Measurements from ENCODE around the gene BEST2.

BEST2 gene

GRCh38 chr19:12790628-12791344, 39.2 kb downstream of the BEST2 start:
- no peak for DNase-seq
- TF ChIP-seq, protein P1, sequence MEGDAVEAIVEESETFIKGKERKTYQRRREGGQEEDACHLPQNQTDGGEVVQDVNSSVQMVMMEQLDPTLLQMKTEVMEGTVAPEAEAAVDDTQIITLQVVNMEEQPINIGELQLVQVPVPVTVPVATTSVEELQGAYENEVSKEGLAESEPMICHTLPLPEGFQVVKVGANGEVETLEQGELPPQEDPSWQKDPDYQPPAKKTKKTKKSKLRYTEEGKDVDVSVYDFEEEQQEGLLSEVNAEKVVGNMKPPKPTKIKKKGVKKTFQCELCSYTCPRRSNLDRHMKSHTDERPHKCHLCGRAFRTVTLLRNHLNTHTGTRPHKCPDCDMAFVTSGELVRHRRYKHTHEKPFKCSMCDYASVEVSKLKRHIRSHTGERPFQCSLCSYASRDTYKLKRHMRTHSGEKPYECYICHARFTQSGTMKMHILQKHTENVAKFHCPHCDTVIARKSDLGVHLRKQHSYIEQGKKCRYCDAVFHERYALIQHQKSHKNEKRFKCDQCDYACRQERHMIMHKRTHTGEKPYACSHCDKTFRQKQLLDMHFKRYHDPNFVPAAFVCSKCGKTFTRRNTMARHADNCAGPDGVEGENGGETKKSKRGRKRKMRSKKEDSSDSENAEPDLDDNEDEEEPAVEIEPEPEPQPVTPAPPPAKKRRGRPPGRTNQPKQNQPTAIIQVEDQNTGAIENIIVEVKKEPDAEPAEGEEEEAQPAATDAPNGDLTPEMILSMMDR (IDR thresholded peaks at IDR 0.05) = no peak
- Histone ChIP-seq H3K4me1 (peaks cover 0 to 58% (median 48%) of the 10 kb centered on the region in 4 donors), H3K4me3 (peak overlapping the region; percentile 86 to 96), H3K36me3 (peaks cover 0 to 13% (median 9%) of the 10 kb centered on the region in 3 donors), H3K27me3 (no peaks in the 10 kb centered on the region), H3K27ac (peak overlapping the region; percentile 98 to 99), H3K9me3 (no peaks in the 10 kb centered on the region)
- intact Hi-C loops (cut with DNase I; ENCODE audit: low total_unique reads) = loop anchor here (10.0 kb wide), 1 partner anchor 1054 kb away; no protein-coding TSS in a partner anchor

GRCh38 chr19:12791345-12792050, 39.9 kb downstream of the BEST2 start, which contains the start of gene JUNB:
Gene JUNB (plus strand): TSS chr19:12791486. CDS start chr19:12791772, 286 bp downstream.
- no peaks in the 10 kb centered on the region for H3K27me3 ChIP-seq
- peak within 1 kb of the TSS; percentile 86 to 96 for H3K4me3 ChIP-seq
- H3K4me1 ChIP-seq = peaks cover 0 to 58% (median 48%) of the 10 kb centered on the region in 4 donors
- peaks cover 0 to 13% (median 9%) of the 10 kb centered on the region in 3 donors for H3K36me3 ChIP-seq
- no peaks in the 10 kb centered on the region for H3K9me3 ChIP-seq
- DNase-seq = peak; percentile 95 to 99
- intact Hi-C loops (cut with DNase I; ENCODE audit: low total_unique reads) = loop anchor here (2.0 to 10.0 kb wide), 2 partner anchors 13 to 1053 kb away; no protein-coding TSS in a partner anchor
- TF ChIP-seq, protein P1 (IDR thresholded peaks at IDR 0.05) = peak in 1 of 2 experiments; percentile 26
- peak within 1 kb of the TSS; percentile 98 to 99 for H3K27ac ChIP-seq

- Histone ChIP-seq H3K4me3 (peak overlapping the region; percentile 86 to 96), H3K9me3 (no peaks in the 10 kb centered on the region), H3K4me1 (peaks cover 0 to 50% (median 41%) of the 10 kb centered on the region in 4 donors), H3K36me3 (peaks cover 0 to 13% (median 9%) of the 10 kb centered on the region in 3 donors), H3K27ac (peak overlapping the region; percentile 98 to 99), H3K27me3 (no peaks in the 10 kb centered on the region)
- intact Hi-C loops (cut with DNase I; ENCODE audit: low total_unique reads) = loop anchor here (2.0 to 10.0 kb wide), 2 partner anchors 13 to 1053 kb away; no protein-coding TSS in a partner anchor
- TF ChIP-seq, protein P1 (IDR thresholded peaks at IDR 0.05) = no peak
- DNase-seq = peak in 1 of 2 donors; percentile 82
These were observed 40.7 kb downstream of the BEST2 start for GRCh38 chr19:12792051-12792852.

DNA sequence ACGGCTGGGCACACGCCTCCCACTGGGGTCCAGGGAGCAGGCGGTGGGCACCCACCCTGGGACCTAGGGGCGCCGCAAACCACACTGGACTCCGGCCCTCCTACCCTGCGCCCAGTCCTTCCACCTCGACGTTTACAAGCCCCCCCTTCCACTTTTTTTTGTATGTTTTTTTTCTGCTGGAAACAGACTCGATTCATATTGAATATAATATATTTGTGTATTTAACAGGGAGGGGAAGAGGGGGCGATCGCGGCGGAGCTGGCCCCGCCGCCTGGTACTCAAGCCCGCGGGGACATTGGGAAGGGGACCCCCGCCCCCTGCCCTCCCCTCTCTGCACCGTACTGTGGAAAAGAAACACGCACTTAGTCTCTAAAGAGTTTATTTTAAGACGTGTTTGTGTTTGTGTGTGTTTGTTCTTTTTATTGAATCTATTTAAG, 41.3 kb downstream of the BEST2 start:
- intact Hi-C loops (cut with DNase I; ENCODE audit: low total_unique reads) = loop anchor here (2.0 to 10.0 kb wide), 2 partner anchors 14 to 1052 kb away; no protein-coding TSS in a partner anchor
- Histone ChIP-seq H3K27me3 (no peaks in the 10 kb centered on the region), H3K36me3 (peaks cover 0 to 13% (median 9%) of the 10 kb centered on the region in 3 donors), H3K4me1 (peaks cover 0 to 44% (median 35%) of the 10 kb centered on the region in 4 donors), H3K27ac (peak overlapping the region; percentile 98 to 99), H3K9me3 (no peaks in the 10 kb centered on the region), H3K4me3 (peak overlapping the region; percentile 86 to 96)
- no peak for DNase-seq
- TF ChIP-seq, protein P1 (IDR thresholded peaks at IDR 0.05) = no peak

Measured in tibial artery (tissue), 4 donors.